Mononuclear cell (primary cell): ENCODE results near the gene ITPKB. TPM values are rescaled to one million over a fixed set of nuclear protein-coding genes. Genes with fewer than 3 reads are reported as not detected.

Source experiments
- H3K27me3 ChIP-seq: 2 replicates; pipeline ENCODE4 v1.6.0; 2011; ENCODE audit warnings: low read length, control low read depth; ENCODE audit not compliant: insufficient read depth
- H3K4me1 ChIP-seq: 2 replicates; pipeline ENCODE4 v1.5.1; 2011; ENCODE audit warnings: mild to moderate bottlenecking, low read length, control low read depth; ENCODE audit not compliant: insufficient read depth
- H3K4me3 ChIP-seq: 2 replicates; pipeline ENCODE4 v1.5.1; 2011; ENCODE audit warnings: mild to moderate bottlenecking, low read length, moderate library complexity
- H3K9me3 ChIP-seq: 2 replicates; pipeline ENCODE4 v1.5.1; 2011; ENCODE audit warnings: low read depth, mild to moderate bottlenecking, control low read depth, low read length
- total RNA-seq: library from RNA; depleted of rRNA; stranded (reverse); fragments of >200 nt; gene quantifications from one replicate; pipeline ENCODE4 v1.2.3, GENCODE V29; 2012

ITPKB gene
- total RNA-seq, 1 donor: 235 TPM

DNA sequence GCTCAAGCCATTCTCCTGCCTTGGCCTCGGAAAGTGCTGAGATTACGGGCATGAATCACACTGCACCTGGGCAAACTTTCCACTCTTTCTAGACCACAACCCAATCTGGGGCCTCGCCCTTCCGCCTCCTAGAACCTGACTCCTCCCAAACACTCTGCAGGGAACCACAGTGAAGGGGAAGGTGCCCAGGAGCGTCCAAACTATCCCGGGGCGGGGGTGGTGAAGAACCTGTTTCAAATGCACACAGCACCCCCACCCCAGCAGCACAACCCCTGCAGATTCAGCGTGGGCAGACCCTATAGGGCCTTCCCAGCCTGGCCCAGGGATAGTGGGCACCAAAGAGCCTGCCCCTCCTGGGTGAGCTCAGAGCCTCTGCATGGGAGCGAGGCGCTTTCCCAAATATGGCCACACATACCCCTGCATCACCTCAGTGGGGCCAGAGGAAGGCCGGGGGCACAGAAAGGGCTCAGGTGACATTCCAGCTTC lies 103.6 kb downstream of the ITPKB start:
- H3K9me3 ChIP-seq: no peaks in the 10 kb centered on the region
- H3K4me3 ChIP-seq: no peak overlapping the region
- no peaks in the 10 kb centered on the region for H3K27me3 ChIP-seq
- H3K4me1 ChIP-seq: peaks cover 40% of the 10 kb centered on the region

DNA sequence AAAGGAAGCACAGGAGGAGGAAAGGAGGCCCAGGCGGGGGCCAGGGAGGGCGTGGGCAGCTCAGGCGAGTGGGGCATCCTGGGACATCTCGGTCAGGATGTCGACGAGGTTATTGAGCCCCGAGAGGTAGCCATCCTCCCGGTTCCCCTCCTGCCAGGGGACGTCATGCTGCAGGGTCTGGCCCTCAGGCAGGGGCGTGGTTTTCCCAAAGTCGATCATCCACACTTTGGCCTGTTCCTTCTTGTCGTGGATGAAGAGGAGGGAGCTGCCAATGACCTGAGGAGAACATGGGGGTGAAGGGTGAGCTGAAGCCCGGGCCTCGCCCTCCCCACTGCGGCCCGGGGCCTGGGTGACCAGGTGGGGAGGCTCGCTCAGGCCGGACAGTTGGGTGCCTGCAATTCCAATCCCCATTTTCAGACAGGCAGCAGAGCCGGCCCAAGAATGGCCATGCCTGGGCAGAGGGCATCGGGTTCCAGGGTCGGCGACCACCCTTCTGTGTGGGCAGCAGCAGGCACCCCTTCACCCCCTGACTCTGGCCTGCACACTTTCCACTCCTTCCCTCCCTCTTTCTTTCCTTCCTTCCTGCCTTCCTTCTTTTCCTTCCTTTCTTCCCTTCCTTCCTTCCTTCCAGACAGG lies 104.4 kb downstream of the ITPKB start:
- peaks cover 40% of the 10 kb centered on the region for H3K4me1 ChIP-seq
- no peaks in the 10 kb centered on the region for H3K9me3 ChIP-seq
- no peaks in the 10 kb centered on the region for H3K27me3 ChIP-seq
- no peak overlapping the region for H3K4me3 ChIP-seq

DNA sequence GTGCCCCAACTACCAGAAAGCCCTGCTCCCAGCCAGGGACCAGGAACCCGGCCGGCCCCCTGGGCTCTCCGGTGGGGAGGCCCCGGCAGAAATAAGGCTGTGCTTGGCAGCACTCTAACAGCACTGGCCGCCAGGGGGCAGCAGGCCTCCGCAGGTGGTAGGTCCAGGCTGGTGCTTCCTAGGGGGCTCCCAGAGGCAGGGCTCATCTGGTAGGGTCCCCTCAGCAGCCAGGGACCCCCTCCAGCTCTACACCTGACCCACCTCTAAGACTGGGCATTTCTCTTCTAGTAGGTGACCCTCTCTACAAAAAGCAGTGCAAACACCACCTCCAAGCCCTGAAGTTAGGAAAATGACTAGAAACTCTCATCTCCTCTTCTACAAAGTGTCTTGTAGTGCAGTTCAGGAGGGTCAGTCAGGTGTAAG lies 104.9 kb downstream of the ITPKB start:
- H3K4me3 ChIP-seq: no peak overlapping the region
- H3K27me3 ChIP-seq: no peaks in the 10 kb centered on the region
- H3K9me3 ChIP-seq: no peaks in the 10 kb centered on the region
- peaks cover 40% of the 10 kb centered on the region for H3K4me1 ChIP-seq

DNA sequence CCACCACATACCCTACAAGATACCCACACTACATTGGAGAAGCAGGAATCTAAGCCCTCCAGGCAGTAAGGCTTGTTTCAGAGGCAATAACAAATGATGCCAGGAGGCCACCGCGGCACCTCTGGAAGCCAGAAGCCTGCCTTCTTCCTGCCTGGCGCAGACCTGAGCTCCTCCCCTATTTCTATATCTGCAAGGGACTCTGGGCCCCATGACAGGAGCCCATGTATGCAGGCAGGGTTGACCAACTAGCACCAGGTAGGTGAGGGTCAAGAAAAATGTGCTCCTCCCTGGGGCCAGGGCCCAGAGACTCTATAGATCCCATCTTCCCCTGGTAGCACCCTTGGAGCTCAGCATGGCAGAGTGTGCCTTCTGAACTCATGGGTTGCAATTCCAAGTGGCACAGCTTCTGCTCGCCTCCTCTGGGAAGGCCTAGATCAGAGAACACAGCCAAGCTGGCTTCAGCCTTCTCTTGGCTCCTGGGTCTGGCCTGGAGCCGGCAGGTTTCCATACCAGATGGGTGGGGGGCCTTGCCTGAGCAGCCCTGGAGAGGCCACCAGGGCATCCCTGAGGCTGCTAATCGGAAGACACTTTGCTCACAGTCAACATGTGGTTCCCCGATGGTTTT lies 105.4 kb downstream of the ITPKB start:
- peaks cover 40% of the 10 kb centered on the region for H3K4me1 ChIP-seq
- no peaks in the 10 kb centered on the region for H3K27me3 ChIP-seq
- H3K9me3 ChIP-seq: no peaks in the 10 kb centered on the region
- no peak overlapping the region for H3K4me3 ChIP-seq

DNA sequence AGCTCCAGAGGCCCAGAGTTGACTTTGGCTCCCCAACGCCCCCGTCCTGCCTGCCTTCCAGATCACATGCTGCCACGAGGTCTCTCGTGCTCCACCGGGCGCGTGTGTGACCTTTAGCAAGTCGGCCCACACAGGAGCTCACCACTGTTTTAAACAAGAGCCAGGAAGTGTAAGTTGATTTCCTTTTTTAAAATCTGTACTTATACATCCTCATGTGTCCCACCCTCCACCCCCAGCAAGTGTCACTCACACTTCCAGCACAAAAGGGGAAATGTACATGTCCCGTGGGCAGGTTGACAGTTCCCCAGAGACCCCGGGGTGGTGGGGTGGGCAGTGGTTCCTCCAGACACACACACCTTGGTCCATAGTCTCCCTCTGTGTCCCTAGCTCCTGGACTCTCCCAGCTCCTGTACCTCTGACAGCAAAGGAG lies 106.1 kb downstream of the ITPKB start:
- Histone ChIP-seq H3K9me3 (no peaks in the 10 kb centered on the region), H3K4me1 (peaks cover 40% of the 10 kb centered on the region), H3K4me3 (no peak overlapping the region), H3K27me3 (no peaks in the 10 kb centered on the region)

DNA sequence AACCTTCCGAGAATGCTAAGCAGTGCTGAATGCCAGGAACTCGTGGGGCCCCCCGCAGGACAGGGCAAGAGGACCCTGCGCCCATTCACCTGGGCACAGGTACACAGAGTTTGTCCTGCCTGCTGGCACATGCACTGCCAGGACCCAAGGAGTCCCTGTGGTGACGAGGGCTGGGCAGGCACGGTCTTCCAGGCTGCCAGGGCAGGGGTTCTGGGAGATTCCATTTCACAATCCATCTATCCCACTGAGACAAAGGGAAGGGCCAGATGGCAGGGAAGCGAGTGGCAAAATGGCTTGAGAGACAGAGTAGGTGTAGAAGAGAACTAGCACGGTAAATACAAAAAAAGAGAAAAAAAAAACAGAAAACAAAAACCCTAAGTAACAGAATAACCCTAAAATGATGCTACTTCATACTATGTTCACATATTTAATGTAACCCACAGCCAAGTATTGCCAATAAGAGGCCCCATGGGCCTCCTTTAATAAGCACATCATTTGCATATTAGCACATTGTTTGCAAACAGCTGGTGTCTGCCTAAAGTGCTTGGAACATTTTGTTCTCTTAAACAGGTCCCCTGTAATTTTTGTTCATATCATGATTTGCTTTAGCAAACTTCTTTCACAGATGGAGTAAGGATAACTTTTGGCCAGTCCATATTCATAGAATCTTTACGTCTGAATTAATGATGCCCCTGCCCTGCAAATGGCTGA lies 106.8 kb downstream of the ITPKB start:
- H3K27me3 ChIP-seq: no peaks in the 10 kb centered on the region
- peaks cover 40% of the 10 kb centered on the region for H3K4me1 ChIP-seq
- H3K4me3 ChIP-seq: no peak overlapping the region
- no peaks in the 10 kb centered on the region for H3K9me3 ChIP-seq

DNA sequence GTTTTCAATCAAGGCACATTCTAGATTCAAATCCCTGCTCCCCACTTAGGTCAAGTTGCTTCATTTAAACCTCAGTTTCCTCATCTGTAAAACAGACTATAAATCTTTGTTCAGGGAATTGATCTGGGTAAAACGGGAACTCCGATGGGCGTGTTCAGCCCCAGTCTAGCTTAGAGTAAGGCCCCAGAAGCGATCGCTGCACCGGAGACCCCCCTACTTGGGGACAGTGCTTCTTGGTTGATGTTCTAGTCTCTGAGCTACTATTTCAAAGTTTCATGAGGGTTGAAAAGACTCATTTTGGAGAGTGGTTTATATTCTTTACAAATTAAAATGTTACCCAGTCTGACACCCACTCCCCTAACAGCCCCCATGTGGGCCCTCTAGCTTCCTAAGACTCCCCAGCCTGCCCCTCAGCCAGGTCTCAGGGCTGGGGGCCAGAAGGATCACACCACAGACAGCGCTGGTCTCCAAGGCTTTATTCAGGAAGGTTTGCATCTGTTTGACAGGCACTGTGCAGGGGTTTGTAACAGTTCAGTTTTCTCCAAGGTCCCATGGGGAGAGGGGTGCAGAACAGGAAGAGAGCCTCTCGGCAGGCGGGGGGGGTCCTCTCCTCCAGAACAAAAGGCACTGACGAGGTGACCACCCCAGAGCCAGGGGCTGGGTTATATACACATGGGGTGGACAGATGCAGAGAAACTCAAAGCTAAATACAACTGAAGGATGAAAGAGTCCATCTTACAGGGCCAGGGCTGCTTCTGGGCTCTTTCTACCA lies 107.7 kb downstream of the ITPKB start:
- no peaks in the 10 kb centered on the region for H3K27me3 ChIP-seq
- H3K9me3 ChIP-seq: no peaks in the 10 kb centered on the region
- no peak overlapping the region for H3K4me3 ChIP-seq
- H3K4me1 ChIP-seq: peaks cover 40% of the 10 kb centered on the region

DNA sequence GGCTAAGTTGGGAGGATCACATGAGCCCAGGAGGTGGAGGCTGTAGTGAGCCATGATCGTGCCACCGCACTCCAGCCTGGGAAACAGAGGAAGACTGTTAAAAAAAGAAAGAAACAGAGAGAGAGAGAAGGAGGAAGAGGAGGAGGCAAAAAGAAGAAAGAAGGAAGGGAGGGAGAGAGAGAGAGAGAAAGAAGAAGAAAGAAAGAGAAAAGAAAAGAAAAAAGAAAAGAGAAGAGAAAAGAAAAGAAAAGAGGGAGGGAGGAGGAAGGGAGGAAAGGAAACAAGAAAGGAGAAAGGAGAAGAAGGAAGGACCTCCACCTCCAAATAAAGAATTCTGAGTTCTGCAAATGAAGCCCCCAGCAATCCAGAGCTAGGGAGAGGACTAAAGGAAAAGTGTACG lies 108.5 kb downstream of the ITPKB start:
- Histone ChIP-seq H3K4me1 (peaks cover 36% of the 10 kb centered on the region), H3K9me3 (no peaks in the 10 kb centered on the region), H3K27me3 (no peaks in the 10 kb centered on the region), H3K4me3 (no peak overlapping the region)

DNA sequence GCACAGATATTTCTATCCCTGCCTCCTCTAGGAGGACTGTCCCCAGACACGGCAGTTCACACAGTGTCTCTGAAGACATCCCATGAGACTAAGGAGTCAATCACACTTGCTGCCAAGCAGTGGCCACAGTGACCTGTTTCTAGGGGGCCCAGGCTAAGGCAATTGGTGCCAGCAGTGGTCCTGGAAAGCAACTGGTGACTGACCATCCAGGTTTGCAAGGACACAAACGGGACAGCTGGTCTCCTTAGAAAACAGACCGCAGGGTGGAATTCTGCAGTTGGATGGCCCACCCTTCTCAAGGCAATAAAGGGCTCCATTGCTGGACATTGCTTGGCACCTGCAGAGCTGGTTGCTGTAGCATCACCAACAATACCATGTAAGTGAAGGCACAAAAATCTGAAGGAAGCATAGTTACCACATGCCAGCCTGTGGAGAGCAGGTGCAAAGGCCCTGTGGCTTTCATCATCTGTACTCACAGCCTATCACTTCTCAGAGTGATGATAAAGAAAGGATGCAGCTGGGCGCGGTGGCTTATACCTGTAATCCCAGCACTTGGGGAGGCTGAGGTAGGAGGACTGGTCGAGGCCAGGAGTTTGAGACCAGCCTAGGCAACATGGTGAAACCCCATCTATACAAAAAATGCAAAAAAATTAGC lies 109.1 kb downstream of the ITPKB start:
- Histone ChIP-seq H3K27me3 (no peaks in the 10 kb centered on the region), H3K9me3 (no peaks in the 10 kb centered on the region), H3K4me1 (peaks cover 30% of the 10 kb centered on the region), H3K4me3 (no peak overlapping the region)

DNA sequence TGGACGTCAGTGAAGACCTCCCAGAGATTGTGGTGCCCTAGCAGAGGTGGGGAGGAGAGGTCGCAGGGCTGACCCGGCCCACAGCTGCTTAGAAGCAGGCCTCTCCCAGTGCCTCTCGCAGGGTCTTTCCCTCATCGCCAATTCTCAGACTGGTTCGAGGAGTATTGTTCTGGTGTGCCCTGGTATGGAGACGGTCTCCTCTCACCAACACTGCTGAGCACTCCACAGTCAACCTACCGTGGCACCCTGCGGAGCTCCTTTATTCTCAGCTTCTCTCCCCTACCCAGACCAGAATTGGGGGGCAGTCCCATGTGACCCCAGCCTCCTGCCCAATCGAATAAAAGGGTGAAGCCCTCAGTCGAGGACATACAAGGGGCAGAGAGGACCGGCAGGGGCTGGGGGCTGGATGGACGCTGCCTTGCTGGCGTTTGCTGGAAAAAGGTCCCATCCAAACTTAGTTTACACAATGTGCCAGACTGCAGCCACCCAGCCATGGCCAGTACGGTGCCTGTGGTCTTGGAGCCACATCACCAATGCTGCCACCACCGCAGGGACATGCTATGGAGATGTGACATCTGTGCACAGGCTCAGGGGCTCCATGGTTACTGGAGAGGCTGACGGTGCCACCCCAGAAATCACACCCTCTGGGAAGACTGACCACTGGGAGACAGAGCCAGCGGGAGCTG lies 109.7 kb downstream of the ITPKB start:
- H3K27me3 ChIP-seq: no peaks in the 10 kb centered on the region
- no peaks in the 10 kb centered on the region for H3K9me3 ChIP-seq
- no peak overlapping the region for H3K4me3 ChIP-seq
- H3K4me1 ChIP-seq: peaks cover 23% of the 10 kb centered on the region

DNA sequence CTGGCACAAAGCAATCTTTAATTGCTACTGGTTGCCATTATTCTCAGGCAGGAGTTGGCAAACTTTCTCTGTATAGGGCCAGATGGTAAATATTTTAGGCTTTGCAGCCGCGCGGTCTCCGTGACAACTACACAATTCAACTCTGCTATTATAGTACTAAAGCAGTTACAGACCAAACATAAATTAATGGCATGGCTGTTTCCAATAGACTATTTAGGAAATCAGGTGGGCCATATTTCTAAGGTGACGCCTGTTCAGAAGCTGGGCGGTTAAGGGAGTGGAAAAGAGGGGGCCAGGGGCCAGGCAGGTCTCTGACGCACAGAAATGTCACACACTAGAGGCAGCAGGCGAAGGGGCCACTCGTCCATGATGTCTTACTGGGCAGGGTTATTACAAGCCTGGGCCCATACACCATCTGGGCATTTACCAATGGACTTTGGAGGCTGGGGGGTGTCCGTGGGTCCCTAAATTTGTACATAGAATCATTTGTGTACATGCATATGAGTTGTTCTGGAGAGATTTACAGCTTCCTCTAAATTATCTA lies 110.4 kb downstream of the ITPKB start:
- H3K4me1 ChIP-seq: peaks cover 17% of the 10 kb centered on the region
- H3K4me3 ChIP-seq: no peak overlapping the region
- H3K9me3 ChIP-seq: no peaks in the 10 kb centered on the region
- no peaks in the 10 kb centered on the region for H3K27me3 ChIP-seq

DNA sequence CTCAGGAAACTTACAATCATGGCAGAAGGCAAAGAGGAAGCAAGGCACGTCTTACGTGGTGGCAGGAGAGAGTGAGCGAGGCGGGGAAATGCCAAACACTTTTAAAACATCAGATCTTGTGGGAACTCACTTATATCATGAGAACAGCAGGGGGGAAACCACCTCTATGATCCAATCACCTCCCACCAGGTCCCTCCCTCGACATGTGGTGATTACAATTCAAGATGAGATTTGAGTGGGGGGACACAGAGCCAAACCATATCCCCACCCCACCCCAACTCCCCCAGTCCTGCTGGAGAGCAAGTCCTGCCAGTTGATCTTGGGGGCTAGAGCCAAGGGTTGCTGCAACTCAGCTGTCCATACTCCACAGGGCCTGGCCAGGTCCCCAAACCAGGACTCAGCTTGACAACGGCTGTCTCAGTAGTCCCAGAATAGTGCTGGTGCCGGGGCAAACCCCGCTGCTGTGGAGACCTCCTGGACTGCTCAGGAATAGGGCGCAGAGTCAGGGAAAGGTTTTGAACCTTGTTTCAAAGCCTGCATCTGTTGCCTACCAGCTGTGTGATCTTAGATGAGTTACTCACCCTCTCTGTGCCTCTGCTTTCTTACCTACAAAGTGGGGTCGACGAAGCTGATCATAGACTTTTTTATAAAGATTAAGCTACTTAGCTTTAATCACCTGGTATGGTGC lies 111.0 kb downstream of the ITPKB start:
- Histone ChIP-seq H3K4me3 (no peak overlapping the region), H3K27me3 (no peaks in the 10 kb centered on the region), H3K9me3 (no peaks in the 10 kb centered on the region), H3K4me1 (peaks cover 10% of the 10 kb centered on the region)

DNA sequence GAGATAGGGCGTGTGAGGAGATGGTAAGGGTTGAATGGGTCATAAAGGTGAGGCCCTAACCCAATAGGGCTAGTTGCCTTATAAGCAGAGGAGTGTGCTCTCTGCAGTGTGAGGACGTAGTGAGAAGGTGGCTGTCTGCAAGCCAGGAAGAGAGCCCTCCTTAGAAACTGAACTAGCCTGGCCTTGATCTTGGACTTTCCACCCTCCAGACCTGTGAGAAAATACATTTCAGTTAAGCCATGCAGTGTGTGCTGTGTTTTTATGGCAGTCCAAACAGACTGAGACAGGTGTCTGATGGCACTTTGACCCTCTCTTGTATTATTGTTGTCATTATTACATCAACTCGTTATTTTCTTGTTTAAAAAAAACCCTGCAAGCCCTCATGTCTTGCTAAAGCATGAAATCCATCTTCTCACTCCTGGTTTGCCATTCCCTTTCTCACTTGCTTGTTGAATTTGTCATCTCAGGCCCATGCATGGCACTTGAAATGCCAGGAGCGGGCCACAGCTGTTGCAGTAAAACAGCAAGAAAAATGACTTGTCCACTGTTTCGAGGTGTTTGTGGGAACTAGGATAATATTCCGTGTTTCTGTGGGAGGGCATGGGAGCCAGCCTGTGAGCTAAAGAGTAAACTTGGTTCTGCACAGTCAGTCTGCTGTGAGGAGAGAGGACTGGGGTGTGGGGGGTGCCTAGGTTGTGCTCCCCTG lies 111.9 kb downstream of the ITPKB start:
- Histone ChIP-seq H3K4me3 (no peak overlapping the region), H3K27me3 (no peaks in the 10 kb centered on the region), H3K9me3 (no peaks in the 10 kb centered on the region), H3K4me1 (peaks cover 5% of the 10 kb centered on the region)
